ENCODE measurements around the gene FERMT2. TPM values are rescaled to one million over a fixed set of nuclear protein-coding genes. Genes with fewer than 3 reads are reported as not detected.

FERMT2 gene
- total and polyA plus RNA-seq, 12 donors = 22.8 to 53.8 (median 40.1) TPM

DNA sequence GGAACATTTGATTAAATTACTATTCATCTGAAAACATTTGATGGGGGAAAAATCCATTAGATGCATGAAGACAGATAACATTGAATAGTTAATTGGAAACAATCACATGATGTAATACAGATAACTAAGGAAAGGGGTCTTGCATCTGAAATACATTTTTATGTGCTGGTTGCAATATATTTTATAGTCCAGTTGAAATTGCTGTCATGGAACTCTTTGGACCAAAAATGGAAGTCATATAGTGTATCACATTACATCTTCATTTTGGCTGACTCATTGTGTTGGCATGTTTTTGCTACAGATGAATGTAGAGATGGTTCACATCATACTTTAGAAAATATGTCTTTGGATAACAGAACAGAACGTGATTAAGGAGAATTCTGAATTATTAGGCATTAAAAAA, 116.4 kb downstream of the FERMT2 start:
- intact Hi-C loops (cut with DNase I) = no loop called here
- Histone ChIP-seq H3K36me3 (replicated peaks in 1 of 2) (no peaks in the 10 kb centered on the region), H3K9me3 (replicated peaks in 1 of 3) (no peaks in the 10 kb centered on the region), H3K4me3 (no peak overlapping the region), H3K4me1 (replicated peaks in 1 of 2) (no peaks in the 10 kb centered on the region), H3K27me3 (no peaks in the 10 kb centered on the region), H3K27ac (no peak overlapping the region)
- DNase-seq = no peak
- 52 to 64% (median 54%) methylated on average over 1 of the region's 1 CpG for WGBS, 4 donors
- TF ChIP-seq, protein P1, sequence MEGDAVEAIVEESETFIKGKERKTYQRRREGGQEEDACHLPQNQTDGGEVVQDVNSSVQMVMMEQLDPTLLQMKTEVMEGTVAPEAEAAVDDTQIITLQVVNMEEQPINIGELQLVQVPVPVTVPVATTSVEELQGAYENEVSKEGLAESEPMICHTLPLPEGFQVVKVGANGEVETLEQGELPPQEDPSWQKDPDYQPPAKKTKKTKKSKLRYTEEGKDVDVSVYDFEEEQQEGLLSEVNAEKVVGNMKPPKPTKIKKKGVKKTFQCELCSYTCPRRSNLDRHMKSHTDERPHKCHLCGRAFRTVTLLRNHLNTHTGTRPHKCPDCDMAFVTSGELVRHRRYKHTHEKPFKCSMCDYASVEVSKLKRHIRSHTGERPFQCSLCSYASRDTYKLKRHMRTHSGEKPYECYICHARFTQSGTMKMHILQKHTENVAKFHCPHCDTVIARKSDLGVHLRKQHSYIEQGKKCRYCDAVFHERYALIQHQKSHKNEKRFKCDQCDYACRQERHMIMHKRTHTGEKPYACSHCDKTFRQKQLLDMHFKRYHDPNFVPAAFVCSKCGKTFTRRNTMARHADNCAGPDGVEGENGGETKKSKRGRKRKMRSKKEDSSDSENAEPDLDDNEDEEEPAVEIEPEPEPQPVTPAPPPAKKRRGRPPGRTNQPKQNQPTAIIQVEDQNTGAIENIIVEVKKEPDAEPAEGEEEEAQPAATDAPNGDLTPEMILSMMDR (IDR thresholded peaks at IDR 0.05) = no peak
- no peak for TF ChIP-seq POLR2A (IDR thresholded peaks at IDR 0.05)

DNA sequence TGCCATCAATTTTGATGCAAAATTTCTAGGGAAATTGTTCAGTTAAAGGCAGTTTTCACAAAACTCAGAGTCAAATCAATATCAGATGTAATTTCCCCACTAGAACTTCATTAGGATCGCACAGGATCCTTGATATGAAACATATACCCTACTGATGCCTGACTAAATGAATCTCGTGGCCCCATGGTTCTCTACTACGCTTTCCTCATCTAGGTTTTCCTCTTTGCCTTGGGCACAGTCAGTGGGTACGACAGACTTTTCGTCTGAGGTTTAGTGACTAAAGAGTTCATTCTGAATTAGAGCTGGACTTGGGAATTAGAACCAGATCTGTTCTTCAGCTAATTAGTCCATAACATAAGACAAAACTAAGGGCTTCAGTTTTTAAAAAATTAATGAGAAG, 117.0 kb downstream of the FERMT2 start:
- no peaks in the 10 kb centered on the region for H3K27me3 ChIP-seq
- intact Hi-C loops (cut with DNase I) = no loop called here
- TF ChIP-seq, protein P1 (IDR thresholded peaks at IDR 0.05) = no peak
- no peak for TF ChIP-seq POLR2A (IDR thresholded peaks at IDR 0.05)

DNA sequence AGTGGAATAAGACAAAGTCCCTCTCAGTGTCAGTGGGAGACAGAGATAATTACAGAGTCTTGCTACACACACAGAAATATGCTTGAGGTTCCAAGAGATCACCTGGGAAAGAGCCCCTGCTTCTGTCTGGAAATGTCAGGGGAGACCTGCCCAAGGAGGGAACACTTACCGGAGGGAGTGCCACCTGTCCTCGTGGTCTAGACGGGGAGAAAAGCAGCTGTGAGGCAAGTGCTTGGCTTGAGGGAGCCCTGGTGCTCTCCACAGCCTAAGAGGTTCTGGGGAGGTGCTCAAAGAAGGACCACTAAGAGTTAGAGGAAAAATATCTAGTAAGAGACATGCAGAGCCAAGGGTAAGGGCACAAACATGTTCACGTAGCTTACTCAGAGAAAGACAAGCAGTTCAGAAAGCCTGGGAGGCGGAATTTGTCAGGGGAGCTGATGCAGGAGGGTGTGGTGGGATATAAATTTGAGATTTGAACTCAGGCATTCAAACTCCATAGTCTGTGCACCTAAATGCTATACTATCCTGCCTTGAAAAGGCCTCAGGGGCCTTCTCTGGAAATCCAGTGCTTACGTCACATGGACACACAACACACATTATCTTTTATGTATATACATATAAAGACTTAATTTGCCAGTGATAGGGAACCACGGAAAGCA, 121.2 kb downstream of the FERMT2 start:
- H3K27ac ChIP-seq = no peak overlapping the region
- no peaks in the 10 kb centered on the region for H3K4me1 ChIP-seq (replicated peaks in 1 of 2)
- no peak overlapping the region for H3K4me3 ChIP-seq
- no peaks in the 10 kb centered on the region for H3K9me3 ChIP-seq (replicated peaks in 1 of 3)
- TF ChIP-seq POLR2A (IDR thresholded peaks at IDR 0.05) = no peak
- TF ChIP-seq, protein P1 (IDR thresholded peaks at IDR 0.05) = no peak
- no peak for DNase-seq
- no peaks in the 10 kb centered on the region for H3K36me3 ChIP-seq (replicated peaks in 1 of 2)
- H3K27me3 ChIP-seq = no peaks in the 10 kb centered on the region
- WGBS, 4 donors = 85 to 93% (median 89%) methylated on average over 7 of the region's 7 CpGs
- intact Hi-C loops (cut with DNase I) = loop anchor here (5.0 to 10.0 kb wide), 4 partner anchors 123 to 475 kb away; partner anchors contain the start of gene FERMT2 (in 1 of the 2)

More for the DNA sequence above, 117.0 kb downstream of the FERMT2 start:
- H3K36me3 ChIP-seq (replicated peaks in 1 of 2) = no peaks in the 10 kb centered on the region
- WGBS, 4 donors = 89 to 99% (median 90%) methylated on average over 5 of the region's 5 CpGs
- H3K27ac ChIP-seq = no peak overlapping the region
- H3K9me3 ChIP-seq (replicated peaks in 1 of 3) = no peaks in the 10 kb centered on the region
- no peak for DNase-seq
- no peaks in the 10 kb centered on the region for H3K4me1 ChIP-seq (replicated peaks in 1 of 2)
- no peak overlapping the region for H3K4me3 ChIP-seq

DNA sequence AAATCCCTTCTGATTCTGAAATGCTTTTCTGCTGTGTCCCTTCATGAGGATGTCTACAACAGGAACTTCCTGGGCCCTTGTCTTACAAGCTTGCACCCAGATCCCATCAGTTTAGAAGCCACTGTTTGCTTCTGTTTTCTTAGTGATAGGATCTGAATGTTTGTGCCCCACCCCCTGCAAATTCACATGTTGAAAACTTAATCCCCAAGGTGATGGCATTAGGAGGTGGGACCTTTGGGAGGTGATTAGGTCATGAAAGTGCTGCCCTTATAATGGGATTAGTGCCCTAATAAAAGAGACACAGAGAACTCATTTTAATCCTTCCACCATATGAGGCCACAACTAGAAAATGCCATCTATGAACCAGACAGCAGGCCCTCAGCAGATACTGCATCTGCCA, 123.4 kb downstream of the FERMT2 start:
- Histone ChIP-seq H3K27ac (no peak overlapping the region), H3K4me1 (replicated peaks in 1 of 2) (peaks cover 0 to 5% of the 10 kb centered on the region in 2 donors), H3K27me3 (no peaks in the 10 kb centered on the region), H3K36me3 (replicated peaks in 1 of 2) (no peaks in the 10 kb centered on the region), H3K9me3 (replicated peaks in 1 of 3) (no peaks in the 10 kb centered on the region), H3K4me3 (no peak overlapping the region)
- DNase-seq = no peak
- intact Hi-C loops (cut with DNase I) = loop anchor here (5.0 to 10.0 kb wide), 4 partner anchors 125 to 477 kb away; partner anchors contain the start of gene FERMT2 (in 1 of the 2)
- TF ChIP-seq, protein P1 (IDR thresholded peaks at IDR 0.05) = no peak
- no peak for TF ChIP-seq POLR2A (IDR thresholded peaks at IDR 0.05)
